ENCODE measurements around the gene AASS. TPM values are rescaled to one million over a fixed set of nuclear protein-coding genes. Genes with fewer than 3 reads are reported as not detected.

AASS gene
- total and polyA plus RNA-seq, 2 of the 8 experiments (the other 6 are each of a cell fraction or from before 2014, with no cell fraction given), result 203 to 394 TPM

- Histone ChIP-seq H2BK15ac (ENCODE audit: low read length) (no peak overlapping the region), H2AFZ (ENCODE audit: low read length) (no peak overlapping the region), H3K9me3 (ENCODE audit: insufficient read depth in 2 of 2, low read depth in 1 of 2, low read length in 1 of 2) (no peaks in the 10 kb centered on the region), H2BK120ac (replicated peaks; ENCODE audit: low read depth, low read length) (no peak overlapping the region), H3K79me2 (ENCODE audit: control insufficient read depth in 1 of 2, insufficient read depth in 2 of 2, low read length in 2 of 2) (no peaks in the 10 kb centered on the region), H4K20me1 (replicated peaks in 1 of 2; ENCODE audit: control insufficient read depth in 1 of 2, insufficient read depth in 2 of 2, low read length in 2 of 2) (no peaks in the 10 kb centered on the region), H3K23ac (ENCODE audit: insufficient read length) (no peak overlapping the region), H2AK5ac (ENCODE audit: low read depth, low read length) (no peak overlapping the region), H3K56ac (replicated peaks; ENCODE audit: insufficient read length, low read depth, low read length) (no peak overlapping the region), H3K4me2 (ENCODE audit: insufficient read depth in 1 of 2, low read depth in 2 of 2, low read length in 2 of 2) (no peak overlapping the region), H3K79me1 (ENCODE audit: low read depth, low read length) (no peaks in the 10 kb centered on the region), H3K4ac (replicated peaks; ENCODE audit: insufficient read length, low read depth, low read length) (no peak overlapping the region), H3K14ac (ENCODE audit: insufficient read length) (no peak overlapping the region), H3K18ac (ENCODE audit: extremely low read depth, low read length) (no peak overlapping the region), H2BK5ac (ENCODE audit: low read depth, low read length) (no peak overlapping the region), H3K27ac (ENCODE audit: low read depth, low read length) (no peak overlapping the region), H4K5ac (ENCODE audit: insufficient read length, low read depth, low read length) (no peak overlapping the region), H3K4me1 (replicated peaks in 1 of 4; ENCODE audit: control insufficient read depth in 3 of 4, insufficient read depth in 4 of 4, low read length in 3 of 4) (no peaks in the 10 kb centered on the region), H3K4me3 (ENCODE audit: extremely low read depth in 1 of 4, insufficient read depth in 2 of 4, low read depth in 3 of 4, low read length in 4 of 4) (no peak overlapping the region), H2BK20ac (ENCODE audit: low read length) (no peak overlapping the region), H3K27me3 (replicated peaks in 1 of 4; ENCODE audit: control insufficient read depth in 3 of 4, extremely low read depth in 1 of 4, insufficient read depth in 3 of 4, low read length in 3 of 4) (no peaks in the 10 kb centered on the region), H2BK12ac (ENCODE audit: low read depth, low read length) (no peak overlapping the region), H4K91ac (replicated peaks; ENCODE audit: insufficient read length, low read length) (no peak overlapping the region), H3K23me2 (ENCODE audit: low read depth, low read length) (no peaks in the 10 kb centered on the region), H3K9ac (replicated peaks in 1 of 4; ENCODE audit: extremely low read depth in 1 of 4, low read depth in 3 of 4, low read length in 3 of 4) (no peak overlapping the region), H3K36me3 (ENCODE audit: control insufficient read depth in 2 of 4, insufficient read depth in 4 of 4, low read length in 3 of 4) (peaks cover 22 to 65% (median 46%) of the 10 kb centered on the region in 4 experiments), H4K8ac (ENCODE audit: extremely low read depth, insufficient read depth, low read length) (no peak overlapping the region)
- ChIA-PET POLR2A (ENCODE audit: partially characterized antibody) (interaction anchor here (0.6 to 1.1 kb wide), 2 partner anchors 10 to 47 kb away, joined by 3 read pairs; no protein-coding TSS in a partner anchor), CTCF (ENCODE audit: partially characterized antibody) (no interaction called here)
- no peak for FAIRE-seq
- DNase-seq (ENCODE audit: low read depth in 1 of 2, low spot score in 2 of 2), result no peak
- TF ChIP-seq CEBPB (IDR thresholded peaks at IDR 0.05; ENCODE audit: low read depth, low read length), result 0 out of 2 replicates have a peak, but pooled peaks have one; percentile 14
- TF ChIP-seq CHD1 (IDR thresholded peaks at IDR 0.05; ENCODE audit: low read depth, low read length), result no peak
- 87% methylated on average over 3 of the region's 3 CpGs; no CpG with 5 or more reads in 1 of the 2 experiments for WGBS, 2 experiments (ENCODE audit: extremely low coverage in 1 of 2, insufficient coverage in 1 of 2, insufficient read length in 1 of 2, insufficient replicate concordance in 2 of 2, low coverage in 1 of 2, low lambda C conversion rate in 2 of 2, missing lambda C conversion rate in 1 of 2)
Observed at GRCh38 chr7:122046402-122046801, 97.6 kb downstream of the AASS start.

Measured in H1 (cell line).